WTC11 (cell line): Measurements from ENCODE around the gene PPIP5K2. TPM values are rescaled to one million over a fixed set of nuclear protein-coding genes. Genes with fewer than 3 reads are reported as not detected.

ENCODE experiments used
- ATAC-seq: fragments of 200-7000 bp; cut with Tn5 transposase; 2 replicates; pipeline ENCODE4 v1.10.0; 2021; ENCODE audit warnings: mild to moderate bottlenecking, moderate library complexity
- CTCF ChIA-PET: fragments of 300-600 bp; sonication (Branson Sonifier 250); formaldehyde crosslinking; loops from one replicate; lab custom pipeline; 2021; ENCODE audit warnings: antibody characterized with exemption; lab: Charles Lee
- POLR2A ChIA-PET: fragments of 350-600 bp; sonication (Branson Sonifier 250); formaldehyde crosslinking; loops from one replicate; lab custom pipeline; 2021; ENCODE audit warnings: antibody characterized with exemption; lab: Charles Lee
- DNase-seq: peaks from one replicate; pipeline ENCODE4 v3.0.0; 2021; ENCODE audit warnings: low spot score
- H3K27ac Mint-ChIP-seq: 2 replicates; pipeline ENCODE4 v1.8.0; 2021; ENCODE audit warnings: mixed read lengths
- H3K27me3 Mint-ChIP-seq: 2 replicates; pipeline ENCODE4 v1.8.0; 2021; ENCODE audit warnings: low read depth, mild to moderate bottlenecking, moderate library complexity, mixed read lengths
- H3K36me3 Mint-ChIP-seq: 2 replicates; pipeline ENCODE4 v1.8.0; 2021; ENCODE audit warnings: mixed read lengths
- H3K4me1 Mint-ChIP-seq: 2 replicates; pipeline ENCODE4 v1.8.0; 2022; ENCODE audit warnings: mixed read lengths
- H3K4me3 Mint-ChIP-seq: 2 replicates; pipeline ENCODE4 v1.8.0; 2021; ENCODE audit warnings: mild to moderate bottlenecking, moderate library complexity, mixed read lengths
- H3K9me3 Mint-ChIP-seq: 2 replicates; pipeline ENCODE4 v1.8.0; 2021; ENCODE audit warnings: mixed read lengths
- AFF4 ChIP-seq: sonication (generic); formaldehyde crosslinking; IDR thresholded peaks from 2 replicates; pipeline ENCODE4 v1.8.1; 2023; ENCODE audit warnings: mild to moderate bottlenecking, missing genetic modification reagents, borderline replicate concordance
- CBFB ChIP-seq: sonication (generic); formaldehyde crosslinking; IDR thresholded peaks from 2 replicates; pipeline ENCODE4 v1.8.1; 2022; ENCODE audit warnings: mild to moderate bottlenecking, low read depth, missing genetic modification reagents
- NFATC4 ChIP-seq: fragments of 250-450 bp; sonication (Bioruptor Pico); IDR thresholded peaks from 2 replicates; pipeline ENCODE4 v1.9.0; 2021; ENCODE audit warnings: mild to moderate bottlenecking
- RORB ChIP-seq: fragments of 250-450 bp; sonication (Bioruptor Pico); IDR thresholded peaks from 2 replicates; pipeline ENCODE4 v1.9.0; 2021; ENCODE audit warnings: mild to moderate bottlenecking
- SOX15 ChIP-seq: fragments of 250-450 bp; sonication (Bioruptor Pico); IDR thresholded peaks from 2 replicates; pipeline ENCODE4 v1.9.0; 2021; ENCODE audit warnings: mild to moderate bottlenecking
- ZNF219 ChIP-seq: sonication (generic); formaldehyde crosslinking; IDR thresholded peaks from 2 replicates; pipeline ENCODE4 v1.8.0; 2023; ENCODE audit warnings: missing genetic modification reagents, mild to moderate bottlenecking, borderline replicate concordance
- ZNF263 ChIP-seq: sonication (generic); formaldehyde crosslinking; IDR thresholded peaks from 2 replicates; pipeline ENCODE4 v1.8.1; 2022; ENCODE audit warnings: low read depth, mild to moderate bottlenecking, moderate library complexity, missing genetic modification reagents
- ZNF425 ChIP-seq: fragments of 250-450 bp; sonication (Bioruptor Pico); conservative IDR thresholded peaks from 2 replicates; pipeline ENCODE4 v1.9.0; 2021; ENCODE audit warnings: mild to moderate bottlenecking
- total RNA-seq: library from RNA; stranded (reverse); gene quantifications from 3 replicates; pipeline ENCODE4 v1.2.3, GENCODE V29; 2021
- TF ChIP-seq, protein P1 (sequence below): fragments of 200-600 bp; IDR thresholded peaks from 2 replicates; pipeline ENCODE4 v1.8.0; 2022; ENCODE audit warnings: antibody characterized with exemption
- TF ChIP-seq, protein P2 (sequence below): sonication (generic); formaldehyde crosslinking; IDR thresholded peaks from 2 replicates; pipeline ENCODE4 v1.8.1; 2023; ENCODE audit warnings: mild to moderate bottlenecking, moderate library complexity, missing genetic modification reagents
- TF ChIP-seq, protein P3 (sequence below): sonication (generic); formaldehyde crosslinking; IDR thresholded peaks from 2 replicates; pipeline ENCODE4 v1.8.1; 2022; ENCODE audit warnings: low read depth, missing genetic modification reagents, borderline replicate concordance
- TF ChIP-seq, protein P4 (sequence below): sonication (generic); formaldehyde crosslinking; IDR thresholded peaks from 2 replicates; pipeline ENCODE4 v1.8.0; 2022; ENCODE audit warnings: mild to moderate bottlenecking, missing genetic modification reagents
- TF ChIP-seq, protein P5 (sequence below): sonication (generic); formaldehyde crosslinking; IDR thresholded peaks from 2 replicates; pipeline ENCODE4 v1.8.0; 2023; ENCODE audit warnings: missing genetic modification reagents, mild to moderate bottlenecking, borderline replicate concordance

PPIP5K2 gene
- total RNA-seq, 1 experiment from 2014 or later: 67.6 TPM

GRCh38 chr5:103112910-103113309 is 7.2 kb upstream of the PPIP5K2 start:
- ChIA-PET CTCF (no interaction called here), POLR2A (no interaction called here)
- TF ChIP-seq, protein P1, sequence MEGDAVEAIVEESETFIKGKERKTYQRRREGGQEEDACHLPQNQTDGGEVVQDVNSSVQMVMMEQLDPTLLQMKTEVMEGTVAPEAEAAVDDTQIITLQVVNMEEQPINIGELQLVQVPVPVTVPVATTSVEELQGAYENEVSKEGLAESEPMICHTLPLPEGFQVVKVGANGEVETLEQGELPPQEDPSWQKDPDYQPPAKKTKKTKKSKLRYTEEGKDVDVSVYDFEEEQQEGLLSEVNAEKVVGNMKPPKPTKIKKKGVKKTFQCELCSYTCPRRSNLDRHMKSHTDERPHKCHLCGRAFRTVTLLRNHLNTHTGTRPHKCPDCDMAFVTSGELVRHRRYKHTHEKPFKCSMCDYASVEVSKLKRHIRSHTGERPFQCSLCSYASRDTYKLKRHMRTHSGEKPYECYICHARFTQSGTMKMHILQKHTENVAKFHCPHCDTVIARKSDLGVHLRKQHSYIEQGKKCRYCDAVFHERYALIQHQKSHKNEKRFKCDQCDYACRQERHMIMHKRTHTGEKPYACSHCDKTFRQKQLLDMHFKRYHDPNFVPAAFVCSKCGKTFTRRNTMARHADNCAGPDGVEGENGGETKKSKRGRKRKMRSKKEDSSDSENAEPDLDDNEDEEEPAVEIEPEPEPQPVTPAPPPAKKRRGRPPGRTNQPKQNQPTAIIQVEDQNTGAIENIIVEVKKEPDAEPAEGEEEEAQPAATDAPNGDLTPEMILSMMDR: no peak
- TF ChIP-seq, protein P2, sequence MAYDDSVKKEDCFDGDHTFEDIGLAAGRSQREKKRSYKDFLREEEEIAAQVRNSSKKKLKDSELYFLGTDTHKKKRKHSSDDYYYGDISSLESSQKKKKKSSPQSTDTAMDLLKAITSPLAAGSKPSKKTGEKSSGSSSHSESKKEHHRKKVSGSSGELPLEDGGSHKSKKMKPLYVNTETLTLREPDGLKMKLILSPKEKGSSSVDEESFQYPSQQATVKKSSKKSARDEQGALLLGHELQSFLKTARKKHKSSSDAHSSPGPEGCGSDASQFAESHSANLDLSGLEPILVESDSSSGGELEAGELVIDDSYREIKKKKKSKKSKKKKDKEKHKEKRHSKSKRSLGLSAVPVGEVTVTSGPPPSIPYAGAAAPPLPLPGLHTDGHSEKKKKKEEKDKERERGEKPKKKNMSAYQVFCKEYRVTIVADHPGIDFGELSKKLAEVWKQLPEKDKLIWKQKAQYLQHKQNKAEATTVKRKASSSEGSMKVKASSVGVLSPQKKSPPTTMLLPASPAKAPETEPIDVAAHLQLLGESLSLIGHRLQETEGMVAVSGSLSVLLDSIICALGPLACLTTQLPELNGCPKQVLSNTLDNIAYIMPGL (CRISPR knock-in tag): no peak
- TF ChIP-seq, protein P3, sequence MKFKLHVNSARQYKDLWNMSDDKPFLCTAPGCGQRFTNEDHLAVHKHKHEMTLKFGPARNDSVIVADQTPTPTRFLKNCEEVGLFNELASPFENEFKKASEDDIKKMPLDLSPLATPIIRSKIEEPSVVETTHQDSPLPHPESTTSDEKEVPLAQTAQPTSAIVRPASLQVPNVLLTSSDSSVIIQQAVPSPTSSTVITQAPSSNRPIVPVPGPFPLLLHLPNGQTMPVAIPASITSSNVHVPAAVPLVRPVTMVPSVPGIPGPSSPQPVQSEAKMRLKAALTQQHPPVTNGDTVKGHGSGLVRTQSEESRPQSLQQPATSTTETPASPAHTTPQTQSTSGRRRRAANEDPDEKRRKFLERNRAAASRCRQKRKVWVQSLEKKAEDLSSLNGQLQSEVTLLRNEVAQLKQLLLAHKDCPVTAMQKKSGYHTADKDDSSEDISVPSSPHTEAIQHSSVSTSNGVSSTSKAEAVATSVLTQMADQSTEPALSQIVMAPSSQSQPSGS (CRISPR knock-in tag): no peak
- no peak for TF ChIP-seq ZNF219 (CRISPR knock-in tag)
- no peak for TF ChIP-seq SOX15 (CRISPR knock-in tag)
- TF ChIP-seq CBFB (CRISPR knock-in tag): no peak
- TF ChIP-seq AFF4 (CRISPR knock-in tag): no peak

DNA sequence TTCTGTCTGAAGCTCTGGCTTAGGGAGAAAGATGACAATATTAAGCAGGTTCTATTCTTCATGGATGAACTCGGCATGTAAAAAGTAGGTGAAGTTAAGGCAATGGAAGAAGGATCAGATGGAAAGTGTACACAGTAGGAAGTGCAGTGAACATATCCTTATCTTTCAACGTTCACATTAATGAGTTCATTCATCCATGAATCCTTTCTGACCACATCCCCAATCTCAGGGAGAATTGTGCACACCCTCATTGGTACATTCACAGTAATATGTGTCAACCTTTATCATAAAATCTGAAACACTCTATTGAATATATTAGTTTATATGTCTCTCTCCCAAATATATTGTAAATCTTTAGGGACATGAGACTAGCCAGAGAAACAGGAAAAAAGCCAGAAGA is 5.7 kb upstream of the PPIP5K2 start:
- peaks cover 25% of the 10 kb centered on the region for H3K4me1 Mint-ChIP-seq
- H3K27ac Mint-ChIP-seq: no peak overlapping the region
- ChIA-PET CTCF (no interaction called here), POLR2A (no interaction called here)
- no peaks in the 10 kb centered on the region for H3K36me3 Mint-ChIP-seq
- H3K4me3 Mint-ChIP-seq: no peak overlapping the region
- H3K27me3 Mint-ChIP-seq: no peaks in the 10 kb centered on the region
- peaks cover 6% of the 10 kb centered on the region for H3K9me3 Mint-ChIP-seq
- no peak for ATAC-seq
- DNase-seq: no peak
- TF ChIP-seq, protein P4, sequence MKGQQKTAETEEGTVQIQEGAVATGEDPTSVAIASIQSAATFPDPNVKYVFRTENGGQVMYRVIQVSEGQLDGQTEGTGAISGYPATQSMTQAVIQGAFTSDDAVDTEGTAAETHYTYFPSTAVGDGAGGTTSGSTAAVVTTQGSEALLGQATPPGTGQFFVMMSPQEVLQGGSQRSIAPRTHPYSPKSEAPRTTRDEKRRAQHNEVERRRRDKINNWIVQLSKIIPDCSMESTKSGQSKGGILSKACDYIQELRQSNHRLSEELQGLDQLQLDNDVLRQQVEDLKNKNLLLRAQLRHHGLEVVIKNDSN: no peak
- TF ChIP-seq RORB (CRISPR knock-in tag) (no peak), ZNF263 (no peak), ZNF425 (CRISPR knock-in tag) (no peak), AFF4 (CRISPR knock-in tag) (no peak), NFATC4 (CRISPR knock-in tag) (no peak)
- TF ChIP-seq, protein P5, sequence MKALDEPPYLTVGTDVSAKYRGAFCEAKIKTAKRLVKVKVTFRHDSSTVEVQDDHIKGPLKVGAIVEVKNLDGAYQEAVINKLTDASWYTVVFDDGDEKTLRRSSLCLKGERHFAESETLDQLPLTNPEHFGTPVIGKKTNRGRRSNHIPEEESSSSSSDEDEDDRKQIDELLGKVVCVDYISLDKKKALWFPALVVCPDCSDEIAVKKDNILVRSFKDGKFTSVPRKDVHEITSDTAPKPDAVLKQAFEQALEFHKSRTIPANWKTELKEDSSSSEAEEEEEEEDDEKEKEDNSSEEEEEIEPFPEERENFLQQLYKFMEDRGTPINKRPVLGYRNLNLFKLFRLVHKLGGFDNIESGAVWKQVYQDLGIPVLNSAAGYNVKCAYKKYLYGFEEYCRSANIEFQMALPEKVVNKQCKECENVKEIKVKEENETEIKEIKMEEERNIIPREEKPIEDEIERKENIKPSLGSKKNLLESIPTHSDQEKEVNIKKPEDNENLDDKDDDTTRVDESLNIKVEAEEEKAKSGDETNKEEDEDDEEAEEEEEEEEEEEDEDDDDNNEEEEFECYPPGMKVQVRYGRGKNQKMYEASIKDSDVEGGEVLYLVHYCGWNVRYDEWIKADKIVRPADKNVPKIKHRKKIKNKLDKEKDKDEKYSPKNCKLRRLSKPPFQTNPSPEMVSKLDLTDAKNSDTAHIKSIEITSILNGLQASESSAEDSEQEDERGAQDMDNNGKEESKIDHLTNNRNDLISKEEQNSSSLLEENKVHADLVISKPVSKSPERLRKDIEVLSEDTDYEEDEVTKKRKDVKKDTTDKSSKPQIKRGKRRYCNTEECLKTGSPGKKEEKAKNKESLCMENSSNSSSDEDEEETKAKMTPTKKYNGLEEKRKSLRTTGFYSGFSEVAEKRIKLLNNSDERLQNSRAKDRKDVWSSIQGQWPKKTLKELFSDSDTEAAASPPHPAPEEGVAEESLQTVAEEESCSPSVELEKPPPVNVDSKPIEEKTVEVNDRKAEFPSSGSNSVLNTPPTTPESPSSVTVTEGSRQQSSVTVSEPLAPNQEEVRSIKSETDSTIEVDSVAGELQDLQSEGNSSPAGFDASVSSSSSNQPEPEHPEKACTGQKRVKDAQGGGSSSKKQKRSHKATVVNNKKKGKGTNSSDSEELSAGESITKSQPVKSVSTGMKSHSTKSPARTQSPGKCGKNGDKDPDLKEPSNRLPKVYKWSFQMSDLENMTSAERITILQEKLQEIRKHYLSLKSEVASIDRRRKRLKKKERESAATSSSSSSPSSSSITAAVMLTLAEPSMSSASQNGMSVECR (CRISPR knock-in tag): no peak

More at GRCh38 chr5:103112910-103113309, 7.2 kb upstream of the PPIP5K2 start:
- Mint-ChIP-seq H3K9me3 (peaks cover 6% of the 10 kb centered on the region), H3K4me1 (peaks cover 24% of the 10 kb centered on the region), H3K4me3 (no peak overlapping the region), H3K36me3 (no peaks in the 10 kb centered on the region), H3K27me3 (no peaks in the 10 kb centered on the region), H3K27ac (0 out of 2 replicates have a peak overlapping the region, but pooled peaks have one; percentile 44)
- DNase-seq (no peak), ATAC-seq (no peak)
